Measurements from ENCODE around the gene RNF182.

The RNF182 gene

GRCh38 chr6:13915561-13916229 lies 9.1 kb upstream of the RNF182 start:
- TF ChIP-seq REST (IDR thresholded peaks at IDR 0.05; ENCODE audit: insufficient read depth in 1 of 2, low read depth in 2 of 2, low read length in 2 of 2), result no peak
- no peak for TF ChIP-seq FOXP2 (optimal IDR thresholded peaks at IDR 0.05; ENCODE audit: borderline replicate concordance, extremely low read depth, extremely low read length, insufficient read depth)
- TF ChIP-seq SIN3A (IDR thresholded peaks at IDR 0.05; ENCODE audit: borderline replicate concordance, insufficient read depth, low read length), result no peak
- no peak for TF ChIP-seq POLR2AphosphoS5 (IDR thresholded peaks at IDR 0.05; ENCODE audit: low read depth, low read length)
- TF ChIP-seq TAF1 (IDR thresholded peaks at IDR 0.05; ENCODE audit: borderline replicate concordance, insufficient read depth, low read length), result no peak

- TF ChIP-seq SIN3A (IDR thresholded peaks at IDR 0.05; ENCODE audit: borderline replicate concordance, insufficient read depth, low read length), result no peak
Observed at GRCh38 chr6:13916230-13916944, 8.4 kb upstream of the RNF182 start.

GRCh38 chr6:13917141-13917540 lies 7.6 kb upstream of the RNF182 start:
- TF ChIP-seq TAF1 (IDR thresholded peaks at IDR 0.05; ENCODE audit: borderline replicate concordance, insufficient read depth, low read length) (no peak), POLR2AphosphoS5 (IDR thresholded peaks at IDR 0.05; ENCODE audit: low read depth, low read length) (no peak), REST (IDR thresholded peaks at IDR 0.05; ENCODE audit: insufficient read depth in 1 of 2, low read depth in 2 of 2, low read length in 2 of 2) (no peak), SIN3A (IDR thresholded peaks at IDR 0.05; ENCODE audit: borderline replicate concordance, insufficient read depth, low read length) (no peak), FOXP2 (optimal IDR thresholded peaks at IDR 0.05; ENCODE audit: borderline replicate concordance, extremely low read depth, extremely low read length, insufficient read depth) (no peak)

- TF ChIP-seq REST (IDR thresholded peaks at IDR 0.05; ENCODE audit: insufficient read depth in 1 of 2, low read depth in 2 of 2, low read length in 2 of 2), result no peak
- no peak for TF ChIP-seq TAF1 (IDR thresholded peaks at IDR 0.05; ENCODE audit: borderline replicate concordance, insufficient read depth, low read length)
- no peak for TF ChIP-seq POLR2AphosphoS5 (IDR thresholded peaks at IDR 0.05; ENCODE audit: low read depth, low read length)
- TF ChIP-seq SIN3A (IDR thresholded peaks at IDR 0.05; ENCODE audit: borderline replicate concordance, insufficient read depth, low read length), result no peak
- TF ChIP-seq FOXP2 (optimal IDR thresholded peaks at IDR 0.05; ENCODE audit: borderline replicate concordance, extremely low read depth, extremely low read length, insufficient read depth), result no peak
Observed at GRCh38 chr6:13918686-13919250, 6.0 kb upstream of the RNF182 start.

- TF ChIP-seq TAF1 (IDR thresholded peaks at IDR 0.05; ENCODE audit: borderline replicate concordance, insufficient read depth, low read length), result no peak
- no peak for TF ChIP-seq POLR2AphosphoS5 (IDR thresholded peaks at IDR 0.05; ENCODE audit: low read depth, low read length)
- no peak for TF ChIP-seq SIN3A (IDR thresholded peaks at IDR 0.05; ENCODE audit: borderline replicate concordance, insufficient read depth, low read length)
- no peak for TF ChIP-seq FOXP2 (optimal IDR thresholded peaks at IDR 0.05; ENCODE audit: borderline replicate concordance, extremely low read depth, extremely low read length, insufficient read depth)
- no peak for TF ChIP-seq REST (IDR thresholded peaks at IDR 0.05; ENCODE audit: insufficient read depth in 1 of 2, low read depth in 2 of 2, low read length in 2 of 2)
Observed at GRCh38 chr6:13919861-13920260, 4.9 kb upstream of the RNF182 start.
